Stimulated activated CD4-positive, alpha-beta T cell treated with anti-CD3 and anti-CD28 coated beads, Interleukin-1b, Interleukin-23, amount 100 ng/mL, for 24 hours (primary cell): Measurements from ENCODE around the gene GPER1.
"Not testable (repeated sequence)": the region's sequence is repeated elsewhere in the genome, so short reads cannot be mapped to it uniquely, and the experiment has no call there.

Source experiments
- DNase-seq, 4 experiments: peaks; one replicate each; pipeline ENCODE4 v3.0.0-alpha.2; 2020; ENCODE audit warnings: low read depth in 4 of 4, low spot score in 1 of 4

GPER1 gene

GRCh38 chr7:1140476-1141104 is 52.7 kb downstream of the GPER1 start:
- no peak for DNase-seq

GRCh38 chr7:1141651-1142050 is 53.7 kb downstream of the GPER1 start:
- no peak for DNase-seq

GRCh38 chr7:1142051-1142635 is 54.2 kb downstream of the GPER1 start:
- DNase-seq, result no peak

DNA sequence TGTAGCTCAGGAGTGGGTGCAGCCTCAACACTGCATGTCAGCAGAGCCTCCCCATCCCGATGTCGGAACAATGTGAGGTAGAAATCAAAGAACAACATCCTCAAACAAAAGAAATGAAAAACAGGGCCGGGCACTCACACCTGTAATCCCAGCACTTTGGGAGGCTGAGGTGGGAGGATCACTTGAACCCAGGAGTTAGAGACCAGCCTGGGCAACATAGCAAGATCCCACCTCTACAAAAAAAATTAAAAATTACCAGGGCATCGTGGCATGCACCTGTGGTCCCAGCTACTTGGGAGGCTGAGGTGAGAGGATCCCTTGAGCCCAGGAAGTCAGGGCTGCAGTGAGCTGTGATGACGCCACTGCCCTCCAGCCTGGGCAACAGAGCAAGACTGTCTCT is 55.1 kb downstream of the GPER1 start:
- not testable (repeated sequence) for DNase-seq
